ENCODE measurements around the gene DYNC1H1. TPM values are rescaled to one million over a fixed set of nuclear protein-coding genes. Genes with fewer than 3 reads are reported as not detected.
A peak's percentile ranks its signal among the peaks of the same experiment; 100 is the strongest.

Gene DYNC1H1
- polyA plus RNA-seq (ENCODE audit: insufficient read length in 12 of 12) = 100 to 1,000 TPM in 11 of 12 donors, not detected in 1; 256 to 329 (median 278) TPM
- long read RNA-seq, donor 1, transcript DYNC1H1-207 (3 exons, 476 nt) = major isoform, 5 of 66 reads
- long read RNA-seq, donor 1, transcript DYNC1H1-221 (2 exons, 2,863 nt) = major isoform, 5 of 66 reads
- long read RNA-seq, donor 1, partial matches to known transcripts = 52 of 66 reads
- long read RNA-seq, donor 1, other reads (novel, unspliced or antisense) = 0 of 66 reads
- long read RNA-seq, donor 2, partial matches to known transcripts = 49 of 56 reads
- long read RNA-seq, donor 2, other reads (novel, unspliced or antisense) = 0 of 56 reads
- long read RNA-seq, donor 3, partial matches to known transcripts = 23 of 23 reads
- long read RNA-seq, donor 3, other reads (novel, unspliced or antisense) = 0 of 23 reads
- long read RNA-seq, donor 4, partial matches to known transcripts = 24 of 25 reads
- long read RNA-seq, donor 4, other reads (novel, unspliced or antisense) = 0 of 25 reads
- long read RNA-seq, donor 5, partial matches to known transcripts = 119 of 126 reads
- long read RNA-seq, donor 5, other reads (novel, unspliced or antisense) = 0 of 126 reads
- long read RNA-seq, donor 6, partial matches to known transcripts = 22 of 26 reads
- long read RNA-seq, donor 6, other reads (novel, unspliced or antisense) = 0 of 26 reads
- long read RNA-seq, donor 7, full-length matches to known transcripts = 5 of 20 reads
- long read RNA-seq, donor 7, partial matches to known transcripts = 15 of 20 reads
- long read RNA-seq, donor 7, other reads (novel, unspliced or antisense) = 0 of 20 reads
- long read RNA-seq, donor 8, partial matches to known transcripts = 99 of 104 reads
- long read RNA-seq, donor 8, other reads (novel, unspliced or antisense) = 0 of 104 reads
- long read RNA-seq, donor 9, partial matches to known transcripts = 23 of 26 reads
- long read RNA-seq, donor 9, other reads (novel, unspliced or antisense) = 0 of 26 reads
- long read RNA-seq, donor 10, full-length matches to known transcripts = 5 of 79 reads
- long read RNA-seq, donor 10, partial matches to known transcripts = 74 of 79 reads
- long read RNA-seq, donor 10, other reads (novel, unspliced or antisense) = 0 of 79 reads
- long read RNA-seq, donor 11, partial matches to known transcripts = 63 of 70 reads
- long read RNA-seq, donor 11, other reads (novel, unspliced or antisense) = 0 of 70 reads

DNA sequence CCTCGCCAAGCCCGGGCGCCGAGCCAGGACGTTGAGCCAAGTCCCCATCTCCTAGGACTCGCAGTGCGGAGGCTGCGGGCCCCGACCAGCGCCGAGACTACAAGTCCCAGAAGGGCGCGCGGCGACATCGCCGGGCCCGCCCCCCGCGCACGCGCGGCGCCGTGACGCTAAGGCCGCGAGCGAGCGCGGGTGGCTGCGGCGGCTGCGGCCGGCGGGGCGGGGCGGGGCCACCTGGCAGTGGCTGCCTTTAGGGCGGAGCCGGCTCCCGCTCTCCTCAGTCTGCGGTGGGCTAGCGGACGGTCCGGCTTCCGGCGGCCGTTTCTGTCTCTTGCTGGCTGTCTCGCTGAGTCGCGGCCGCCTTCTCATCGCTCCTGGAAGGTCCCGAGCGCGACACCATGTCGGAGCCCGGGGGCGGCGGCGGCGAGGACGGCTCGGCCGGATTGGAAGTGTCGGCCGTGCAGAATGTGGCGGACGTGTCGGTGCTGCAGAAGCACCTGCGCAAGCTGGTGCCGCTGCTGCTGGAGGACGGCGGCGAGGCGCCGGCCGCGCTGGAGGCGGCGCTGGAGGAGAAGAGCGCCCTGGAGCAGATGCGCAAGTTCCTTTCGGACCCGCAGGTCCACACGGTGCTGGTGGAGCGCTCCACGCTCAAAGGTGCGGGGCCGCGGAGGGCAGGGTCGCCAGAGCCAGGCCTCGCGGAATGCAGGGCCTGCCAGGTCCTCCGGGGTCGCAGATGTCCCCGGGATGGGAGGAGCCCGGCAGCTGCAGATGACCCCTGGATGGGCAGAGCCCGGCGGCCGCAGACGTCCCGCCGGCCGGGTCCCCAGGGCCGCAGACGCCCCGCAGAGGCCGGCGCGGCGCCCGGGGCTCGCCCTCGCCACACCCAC lies at the start of gene DYNC1H1:
DYNC1H1 (plus strand) TSS at position 277 of the 884 bp plus-strand sequence; CDS start at position 396, 119 bp downstream.
- peak; percentile 93 for DNase-seq

DNA sequence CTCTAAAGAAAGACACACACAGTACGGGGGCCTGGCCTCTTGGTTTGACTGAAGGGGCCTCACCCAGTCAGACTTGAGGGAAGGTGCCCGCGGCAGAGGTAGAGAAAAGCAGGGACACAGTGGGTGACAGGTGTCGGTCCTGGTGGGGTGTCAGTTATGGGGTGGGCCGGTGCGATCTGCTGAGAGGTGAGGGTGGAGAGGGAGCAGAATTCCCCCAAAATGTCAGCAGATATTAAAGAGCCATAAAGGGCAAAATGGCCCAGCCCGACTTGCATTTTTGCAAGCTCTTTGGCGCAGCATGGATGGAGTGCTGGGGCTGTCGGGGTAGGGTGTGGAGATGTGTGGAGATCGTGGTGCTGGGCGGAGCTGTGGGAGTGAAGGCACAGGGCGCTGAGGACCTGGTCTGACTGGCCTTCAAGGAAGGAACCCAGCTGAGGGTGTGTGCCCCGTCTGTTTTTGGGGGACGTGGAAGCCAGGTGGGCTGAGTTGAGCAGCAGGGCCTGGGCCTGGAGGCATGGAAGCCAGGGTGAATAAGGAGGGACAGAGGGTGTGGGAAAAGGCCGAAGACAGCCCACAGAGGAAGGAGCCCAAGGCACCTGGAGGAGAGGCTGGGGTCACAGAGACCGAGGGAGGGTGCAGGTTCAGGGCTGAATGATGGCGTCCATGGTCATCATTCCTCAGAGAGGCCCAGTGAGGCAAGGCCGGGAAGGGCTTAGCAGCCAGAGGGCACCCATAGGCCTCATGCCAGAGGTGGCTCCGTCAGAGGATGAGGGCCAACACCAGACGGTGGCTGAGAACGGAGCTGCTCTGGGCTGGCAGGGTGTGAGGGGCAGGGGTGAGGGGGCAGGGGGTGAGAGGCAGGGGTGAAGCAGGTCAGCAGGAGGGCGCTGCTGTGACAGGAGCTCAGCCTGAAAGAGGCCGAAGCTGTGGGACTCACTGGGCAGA lies 48.2 kb upstream of the DYNC1H1 start:
- no peak for DNase-seq

DNA sequence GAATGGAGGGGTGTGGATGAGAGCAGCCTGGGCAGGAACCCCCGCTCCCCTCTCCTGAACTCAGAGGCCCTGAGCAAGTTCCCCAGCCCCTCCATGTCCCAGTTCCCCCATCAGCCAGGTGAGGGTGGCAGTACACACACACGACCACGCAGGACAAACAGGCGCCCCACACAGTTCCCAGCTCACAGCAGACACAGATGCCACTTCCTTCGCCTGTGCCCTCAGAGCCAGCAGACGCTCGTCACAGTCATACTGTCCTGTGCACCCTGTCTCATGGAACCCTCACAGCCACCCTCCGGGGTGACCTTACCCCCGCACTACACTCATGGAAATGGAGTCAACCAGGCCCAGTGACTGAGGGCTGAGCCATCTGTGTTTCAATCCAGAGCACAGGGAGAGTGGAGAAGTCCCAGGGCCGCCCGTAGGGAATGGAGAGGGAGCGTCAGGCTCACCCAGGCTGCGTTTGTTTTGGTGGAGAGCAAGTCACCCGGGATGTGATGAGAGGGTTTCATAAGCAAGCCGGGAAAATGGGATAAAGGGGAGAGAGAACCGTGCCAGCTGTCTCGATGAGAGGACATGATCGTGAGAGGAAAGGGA lies 47.5 kb upstream of the DYNC1H1 start:
- no peak for DNase-seq

DNA sequence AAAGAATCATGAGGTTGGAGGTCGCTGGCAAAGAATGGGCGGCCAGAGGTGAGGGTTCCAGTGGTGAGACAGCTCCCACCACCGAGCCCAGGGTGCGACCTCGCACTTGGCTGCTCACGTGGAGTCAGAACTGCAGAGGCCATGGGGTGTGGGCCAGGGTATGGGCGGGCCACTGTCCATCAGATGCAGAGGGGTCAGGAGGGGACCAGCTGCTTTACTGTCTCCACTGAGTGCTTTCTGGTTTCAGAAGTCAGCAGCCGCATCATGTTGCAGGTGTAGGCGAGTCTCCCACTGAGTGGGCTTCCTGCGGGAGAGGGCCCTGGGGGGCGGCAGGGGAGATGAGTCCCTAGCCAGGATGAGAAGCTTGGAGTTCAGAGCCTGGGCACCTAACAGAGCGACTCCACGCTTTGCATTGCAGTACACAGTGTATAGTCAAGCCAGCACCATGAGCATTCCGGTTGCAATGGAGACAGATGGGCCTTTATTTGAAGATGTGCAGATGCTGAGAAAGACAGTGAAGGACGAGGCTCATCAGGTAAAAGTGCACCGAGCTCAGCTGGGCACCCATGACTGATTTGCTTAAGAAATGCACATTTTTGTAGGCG lies 46.9 kb upstream of the DYNC1H1 start:
- DNase-seq = no peak

DNA sequence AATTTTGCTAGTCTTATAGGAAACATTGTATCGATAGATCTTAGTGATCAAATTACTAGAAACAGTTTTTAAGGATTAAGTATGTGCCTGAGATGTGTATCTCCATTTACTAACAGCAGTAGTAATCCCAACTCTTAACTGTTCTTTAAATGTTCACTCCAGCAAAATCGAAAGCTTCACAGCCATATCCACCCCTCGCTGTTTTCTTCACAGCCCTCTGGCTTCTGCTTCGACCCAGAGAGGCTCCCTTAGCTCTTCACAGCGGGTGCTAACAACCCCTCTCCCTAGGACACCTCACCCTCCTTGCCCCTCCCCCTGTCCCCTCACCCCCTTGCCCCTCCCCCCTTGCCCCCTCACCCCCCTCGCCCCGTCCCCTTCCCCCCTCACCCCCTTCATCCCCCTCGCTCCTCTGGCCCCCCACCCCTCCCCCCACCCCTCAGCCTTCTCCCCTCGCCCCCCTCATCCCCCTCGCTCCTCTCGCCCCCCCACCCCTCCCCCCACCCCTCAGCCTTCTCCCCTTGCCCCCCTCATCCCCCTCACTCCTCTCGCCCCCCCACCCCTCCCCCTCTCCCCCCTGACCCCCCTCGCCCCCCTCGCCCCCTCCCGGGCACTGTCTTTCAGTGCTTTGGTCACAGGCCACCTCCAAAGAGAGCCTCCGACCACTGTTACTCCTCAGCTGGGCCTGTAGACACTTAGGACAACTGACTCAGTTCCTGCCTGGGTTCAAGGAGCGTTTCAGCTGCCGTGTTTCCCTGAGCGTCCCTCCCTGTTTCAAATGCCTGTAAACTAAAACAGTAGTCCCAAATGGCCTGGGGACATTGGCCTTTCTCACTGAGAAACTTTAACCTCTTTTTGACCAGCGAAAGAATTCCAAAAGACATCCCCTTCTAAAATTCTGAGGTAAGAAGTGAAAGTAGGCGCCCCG lies 46.0 kb upstream of the DYNC1H1 start:
- no peak for DNase-seq

DNA sequence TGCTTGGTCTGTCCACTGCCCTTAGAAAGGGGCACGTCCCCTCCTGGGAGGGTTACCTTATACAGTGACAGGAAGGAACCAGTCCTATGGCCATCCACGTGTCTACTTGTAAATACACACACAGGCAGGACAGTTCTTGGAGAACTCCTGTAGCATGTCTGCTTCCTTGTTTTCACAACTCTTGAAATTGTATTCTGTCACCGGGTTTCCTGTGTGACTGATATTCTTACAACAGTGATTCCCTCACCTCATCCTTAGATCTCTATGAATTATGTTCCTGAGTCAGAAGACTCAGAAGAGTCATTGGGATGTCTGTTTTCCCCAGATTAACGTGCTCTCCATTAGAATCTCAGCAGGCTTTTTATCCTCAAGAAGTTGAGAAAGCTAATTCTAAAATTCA lies 44.1 kb upstream of the DYNC1H1 start:
- DNase-seq = no peak

DNA sequence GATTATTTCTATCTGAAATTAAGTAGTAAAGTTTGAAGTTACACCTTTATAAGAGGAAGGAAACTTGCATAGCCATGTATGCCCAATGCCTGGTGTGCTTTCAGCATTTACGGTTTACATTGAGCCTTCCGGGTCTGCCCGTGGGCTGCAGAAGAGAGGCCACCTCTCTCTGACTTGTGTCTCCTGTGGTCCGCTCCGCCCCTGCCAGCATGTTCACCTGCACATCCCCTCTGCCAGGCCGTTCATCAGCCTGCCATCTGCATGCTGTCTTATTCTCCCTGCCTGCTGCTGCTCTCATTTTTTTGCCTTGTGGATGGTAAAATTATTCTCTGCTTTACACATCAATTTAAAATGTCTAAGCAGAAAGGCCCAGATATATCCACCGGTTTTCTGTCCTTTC lies 41.5 kb upstream of the DYNC1H1 start:
- no peak for DNase-seq

DNA sequence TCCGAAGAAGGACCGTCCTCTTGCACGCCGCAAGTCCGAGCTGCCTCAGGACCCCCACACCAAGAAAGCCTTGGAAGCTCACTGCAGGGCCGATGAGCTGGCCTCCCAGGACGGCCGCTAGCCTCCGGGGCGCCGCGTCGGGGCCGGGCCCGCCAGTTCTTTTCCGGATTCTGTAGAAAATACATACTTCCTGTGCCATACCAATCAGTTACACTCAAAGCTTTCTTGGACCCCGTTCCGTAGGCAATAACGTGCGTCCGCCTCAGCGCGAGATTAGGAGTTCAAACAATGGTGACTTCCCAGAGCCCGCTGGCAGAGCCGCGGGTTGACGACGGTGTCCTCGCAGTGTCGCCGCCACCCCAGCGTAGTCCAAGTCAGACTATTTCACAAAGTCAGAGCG lies 39.2 kb upstream of the DYNC1H1 start:
- DNase-seq = no peak

DNA sequence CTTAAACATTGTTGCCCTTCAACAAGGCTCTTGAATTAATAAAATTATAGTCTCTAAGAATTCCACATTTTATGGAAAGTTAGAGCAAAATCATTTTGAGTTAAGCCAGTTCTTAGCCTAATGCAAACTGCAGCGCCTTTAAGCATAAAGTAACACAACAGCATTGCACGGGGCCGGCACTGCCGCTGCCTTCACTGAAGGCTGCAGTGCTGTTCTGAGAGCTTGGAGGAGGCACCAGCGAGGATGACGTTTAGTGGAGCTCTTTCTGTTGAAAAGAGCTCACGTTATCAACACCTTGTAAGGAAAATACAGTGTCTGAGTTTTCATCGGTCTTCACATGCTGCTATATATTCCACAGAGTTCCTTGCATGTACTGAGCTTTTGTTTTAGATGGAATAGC lies 38.3 kb upstream of the DYNC1H1 start:
- DNase-seq = no peak

DNA sequence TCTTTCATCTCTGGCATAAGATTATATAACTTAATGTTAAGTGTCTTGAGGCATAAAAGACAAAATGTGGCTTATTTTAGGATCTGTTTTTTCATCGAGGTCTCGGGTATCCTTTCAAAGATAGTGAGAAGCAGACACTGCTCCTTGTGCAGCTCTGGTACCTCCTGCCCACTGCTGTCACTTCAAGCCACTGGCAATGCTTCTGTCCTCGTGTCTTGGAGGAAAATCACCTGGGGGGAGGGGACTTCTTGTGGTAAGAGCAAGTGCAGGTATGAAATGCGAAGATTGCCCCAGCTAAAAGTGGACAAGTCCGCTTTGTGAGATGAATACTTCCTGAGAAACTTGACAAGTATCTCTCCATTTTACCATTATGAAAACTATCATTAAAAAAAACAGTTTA lies 37.8 kb upstream of the DYNC1H1 start:
- DNase-seq = no peak

DNA sequence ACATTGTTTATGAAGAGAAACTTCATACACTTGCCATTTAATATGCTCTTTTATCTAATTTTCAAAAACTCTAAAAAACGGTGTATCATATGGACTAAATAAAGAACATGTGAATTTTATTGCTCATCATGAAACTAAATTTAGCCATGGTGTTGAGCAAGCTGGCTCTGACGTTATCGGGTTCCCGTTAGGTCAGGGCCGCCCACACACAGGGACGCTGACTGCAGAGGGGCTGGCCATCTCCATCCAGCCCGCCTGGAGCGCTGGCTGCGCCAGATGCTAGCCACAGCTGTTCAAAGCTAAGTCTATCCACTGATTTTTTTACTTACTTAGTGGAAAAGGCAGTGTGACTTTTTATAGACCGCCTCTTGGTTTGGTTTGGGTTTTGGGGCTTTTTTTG lies 36.5 kb upstream of the DYNC1H1 start:
- DNase-seq = peak; percentile 87

DNA sequence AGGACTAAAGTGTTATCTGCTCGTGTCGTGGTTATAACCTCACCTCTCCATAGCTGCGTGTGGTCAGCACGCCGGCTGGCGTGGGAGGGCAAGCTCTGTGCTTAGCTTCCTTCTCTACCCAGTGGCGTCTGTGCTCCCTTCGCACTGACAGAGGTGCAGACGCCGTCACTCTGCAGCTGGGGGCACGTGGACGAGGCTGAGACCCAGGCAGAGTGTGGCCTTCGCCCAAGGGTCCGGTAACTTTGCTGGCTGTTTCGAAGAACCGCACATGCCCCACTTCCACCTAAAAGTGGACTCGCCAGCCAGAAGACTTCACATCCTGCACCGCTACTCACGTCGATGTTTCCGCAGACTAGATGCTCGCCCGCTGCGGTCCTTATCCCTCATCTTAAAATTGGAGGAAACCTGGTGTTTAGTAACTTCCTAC lies 35.9 kb upstream of the DYNC1H1 start:
- no peak for DNase-seq

DNA sequence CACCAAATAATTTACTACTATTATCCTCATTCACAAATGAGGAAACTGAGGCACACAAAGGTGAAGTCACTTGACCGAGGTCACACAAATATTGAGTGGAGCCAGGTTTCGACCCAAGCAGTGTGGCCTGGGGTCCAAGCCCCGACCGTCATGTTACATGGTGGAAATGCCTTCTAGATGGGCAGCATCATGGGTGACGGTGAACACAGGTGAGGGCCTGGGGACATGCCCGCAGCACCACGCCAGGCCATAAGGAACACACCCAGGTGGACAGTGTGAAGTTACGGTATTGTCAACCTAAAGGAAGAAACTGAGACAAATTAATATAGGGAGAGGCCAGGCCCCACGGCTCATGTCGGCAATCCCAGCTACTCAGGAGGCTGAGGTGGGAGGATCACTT lies 35.3 kb upstream of the DYNC1H1 start:
- no peak for DNase-seq

DNA sequence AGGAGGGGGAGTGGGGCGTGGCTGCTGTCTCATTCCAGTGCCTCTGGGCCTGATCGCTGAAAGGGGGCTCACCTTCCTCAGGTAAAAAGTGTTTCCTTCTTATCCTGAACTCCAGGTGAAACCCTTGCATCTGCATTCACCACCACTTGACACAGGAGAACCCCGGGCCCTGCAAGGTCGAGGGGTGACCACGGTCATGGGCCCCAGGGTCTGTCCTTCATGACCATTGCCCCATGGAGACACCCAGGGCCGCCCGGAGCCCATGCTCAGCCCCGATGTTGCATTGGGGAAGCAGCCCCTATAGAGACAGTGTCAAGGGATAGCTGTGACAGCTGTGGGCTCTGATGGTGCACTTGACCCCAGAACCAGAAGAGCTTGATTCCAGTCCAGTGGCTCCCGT lies 34.4 kb upstream of the DYNC1H1 start:
- DNase-seq = no peak

DNA sequence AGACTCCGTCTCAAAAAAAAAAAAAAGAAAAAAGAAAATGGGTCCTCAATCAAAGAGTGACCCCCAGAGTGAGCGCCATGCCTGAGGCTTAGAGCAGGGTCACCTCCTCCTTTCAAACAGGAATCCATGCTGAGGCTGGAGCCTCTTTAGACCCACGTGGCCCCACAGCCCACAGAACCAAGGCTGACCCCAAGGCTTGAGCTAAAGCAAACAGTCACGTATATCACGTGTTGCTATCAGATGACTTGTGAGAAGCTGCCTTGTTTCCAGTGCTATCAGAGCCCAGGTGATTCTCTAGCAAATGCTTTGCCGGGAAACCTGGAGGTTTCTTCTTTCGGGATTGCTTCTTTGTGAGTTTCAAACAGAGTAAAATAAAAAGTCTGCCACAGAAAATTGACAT lies 31.7 kb upstream of the DYNC1H1 start:
- DNase-seq = no peak

DNA sequence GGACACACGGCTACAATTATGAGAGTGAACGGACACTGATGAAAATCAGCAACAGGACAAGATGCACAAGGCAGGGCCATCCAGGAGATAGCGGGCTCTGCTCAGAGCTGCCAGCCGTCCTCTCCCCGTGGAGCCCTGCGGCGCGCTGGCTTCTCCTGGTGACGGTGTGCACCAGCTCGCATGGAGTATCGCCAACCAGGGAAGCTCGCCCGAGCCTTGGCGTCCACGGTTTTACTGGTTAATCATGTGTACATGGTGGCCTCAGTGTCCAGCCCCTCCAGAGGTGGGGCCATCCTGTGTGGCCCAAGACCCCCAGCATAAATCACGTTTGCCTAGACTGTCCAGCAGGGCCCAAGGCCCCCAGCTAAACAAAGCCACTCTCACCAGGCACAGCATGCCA lies 31.2 kb upstream of the DYNC1H1 start:
- DNase-seq = no peak

DNA sequence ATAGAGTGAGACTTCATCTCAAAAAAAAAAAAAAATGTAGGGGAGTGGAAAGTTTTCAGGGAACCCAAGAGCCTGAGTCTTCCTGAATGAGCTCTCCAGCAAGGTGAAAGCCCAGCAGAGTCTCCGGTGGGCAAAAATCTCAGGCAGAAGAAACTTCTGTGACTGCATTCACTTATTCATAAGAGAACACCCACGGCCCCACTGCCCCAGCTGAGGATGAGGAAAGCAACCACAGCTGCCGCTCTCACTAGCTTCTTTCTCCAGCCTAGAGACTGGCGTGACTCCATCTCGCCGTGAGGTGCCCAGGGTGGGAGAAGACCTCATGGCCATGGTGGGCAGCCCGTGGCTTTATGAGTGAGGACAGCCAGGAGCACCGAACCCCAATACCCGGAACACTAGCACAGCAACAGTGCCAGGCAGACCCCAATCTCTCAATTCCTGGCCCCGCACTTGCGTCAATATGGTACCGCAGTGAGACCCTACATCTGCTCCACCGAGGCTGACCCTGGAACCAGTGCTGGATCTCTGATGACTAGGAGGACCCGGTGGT lies 29.7 kb upstream of the DYNC1H1 start:
- DNase-seq = no peak

All from muscle of arm (tissue), 14 donors.